ENCODE results near the gene CYP27B1.

Gene CYP27B1

DNA sequence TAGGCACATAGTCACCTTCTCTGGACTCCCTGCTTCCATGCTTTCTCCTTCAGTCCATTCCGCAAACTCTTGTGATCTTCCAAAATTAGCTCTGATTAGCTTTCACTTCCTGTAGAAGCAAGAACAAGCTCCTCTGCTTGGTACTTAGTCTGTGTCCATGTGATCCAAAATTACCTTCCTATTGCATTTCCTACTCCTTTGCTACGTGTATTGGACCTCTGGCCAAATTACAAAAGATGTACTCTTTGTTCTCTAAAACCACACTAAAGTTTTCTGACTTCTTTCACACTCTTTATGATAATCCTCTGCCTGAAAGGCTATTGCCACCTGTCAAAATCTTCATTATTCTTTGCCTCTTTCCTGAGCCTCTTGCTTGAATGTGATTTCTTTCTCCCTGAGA is 14.9 kb upstream of the CYP27B1 start:
- Histone ChIP-seq H3K27ac (ENCODE audit: low read depth, low read length, poor library complexity, severe bottlenecking) (no peak overlapping the region), H3F3A (ENCODE audit: insufficient read depth, low read length) (no peaks in the 10 kb centered on the region), H3K9me3 (ENCODE audit: low read length) (no peaks in the 10 kb centered on the region), H3K4me1 (ENCODE audit: insufficient read depth, low read length, severe bottlenecking) (peaks cover 16% of the 10 kb centered on the region), H3K79me2 (ENCODE audit: insufficient read depth, low read length) (peaks cover 12% of the 10 kb centered on the region), H3K4me2 (ENCODE audit: low read length) (no peak overlapping the region; the same call in 1 of the 2 replicates), H3K9ac (ENCODE audit: low read length) (no peak overlapping the region; the same call in 1 of the 2 replicates), H3K27me3 (ENCODE audit: insufficient read depth, low read length) (no peaks in the 10 kb centered on the region), H4K20me1 (ENCODE audit: insufficient read depth, low read length) (no peaks in the 10 kb centered on the region), H3K9me2 (ENCODE audit: low read depth, low read length) (no peaks in the 10 kb centered on the region), H3K4me3 (ENCODE audit: low read depth, low read length, poor library complexity, severe bottlenecking) (no peak overlapping the region), H2AFZ (ENCODE audit: low read length) (no peak overlapping the region), H3K36me3 (ENCODE audit: insufficient read depth, low read length) (peaks cover 16% of the 10 kb centered on the region)
- TF ChIP-seq, protein P1, sequence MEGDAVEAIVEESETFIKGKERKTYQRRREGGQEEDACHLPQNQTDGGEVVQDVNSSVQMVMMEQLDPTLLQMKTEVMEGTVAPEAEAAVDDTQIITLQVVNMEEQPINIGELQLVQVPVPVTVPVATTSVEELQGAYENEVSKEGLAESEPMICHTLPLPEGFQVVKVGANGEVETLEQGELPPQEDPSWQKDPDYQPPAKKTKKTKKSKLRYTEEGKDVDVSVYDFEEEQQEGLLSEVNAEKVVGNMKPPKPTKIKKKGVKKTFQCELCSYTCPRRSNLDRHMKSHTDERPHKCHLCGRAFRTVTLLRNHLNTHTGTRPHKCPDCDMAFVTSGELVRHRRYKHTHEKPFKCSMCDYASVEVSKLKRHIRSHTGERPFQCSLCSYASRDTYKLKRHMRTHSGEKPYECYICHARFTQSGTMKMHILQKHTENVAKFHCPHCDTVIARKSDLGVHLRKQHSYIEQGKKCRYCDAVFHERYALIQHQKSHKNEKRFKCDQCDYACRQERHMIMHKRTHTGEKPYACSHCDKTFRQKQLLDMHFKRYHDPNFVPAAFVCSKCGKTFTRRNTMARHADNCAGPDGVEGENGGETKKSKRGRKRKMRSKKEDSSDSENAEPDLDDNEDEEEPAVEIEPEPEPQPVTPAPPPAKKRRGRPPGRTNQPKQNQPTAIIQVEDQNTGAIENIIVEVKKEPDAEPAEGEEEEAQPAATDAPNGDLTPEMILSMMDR (IDR thresholded peaks at IDR 0.05; ENCODE audit: low read length), result no peak

DNA sequence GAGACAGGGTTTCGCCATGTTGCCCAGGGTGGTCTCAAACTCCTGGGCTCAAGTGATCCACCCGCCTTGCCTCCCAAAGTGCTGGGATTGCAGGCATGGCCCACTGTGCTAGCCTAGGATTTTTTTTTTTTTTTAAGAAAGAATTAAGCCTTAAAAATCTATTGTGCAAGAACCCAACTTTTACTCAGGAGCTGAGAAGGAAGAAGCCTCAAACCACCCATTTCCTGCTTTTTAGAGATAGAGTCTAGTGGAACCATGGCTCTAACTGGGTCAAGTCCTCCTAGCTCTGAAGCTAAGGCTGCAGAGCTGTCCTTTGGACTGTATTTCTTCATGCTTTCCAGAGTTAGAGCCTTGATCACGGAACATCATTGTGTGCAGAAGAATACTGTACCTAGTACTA is 14.4 kb upstream of the CYP27B1 start:
- no peaks in the 10 kb centered on the region for H3K9me3 ChIP-seq (ENCODE audit: low read length)
- H3K27me3 ChIP-seq (ENCODE audit: insufficient read depth, low read length), result no peaks in the 10 kb centered on the region
- no peak overlapping the region for H3K4me2 ChIP-seq (ENCODE audit: low read length)
- peaks cover 12% of the 10 kb centered on the region for H3K79me2 ChIP-seq (ENCODE audit: insufficient read depth, low read length)
- no peaks in the 10 kb centered on the region for H3F3A ChIP-seq (ENCODE audit: insufficient read depth, low read length)
- H3K9ac ChIP-seq (ENCODE audit: low read length), result no peak overlapping the region
- H3K4me3 ChIP-seq (ENCODE audit: low read depth, low read length, poor library complexity, severe bottlenecking), result no peak overlapping the region
- no peaks in the 10 kb centered on the region for H4K20me1 ChIP-seq (ENCODE audit: insufficient read depth, low read length)
- peaks cover 16% of the 10 kb centered on the region for H3K4me1 ChIP-seq (ENCODE audit: insufficient read depth, low read length, severe bottlenecking)
- H3K36me3 ChIP-seq (ENCODE audit: insufficient read depth, low read length), result peaks cover 11% of the 10 kb centered on the region
- H3K9me2 ChIP-seq (ENCODE audit: low read depth, low read length), result no peaks in the 10 kb centered on the region
- TF ChIP-seq EZH2 (IDR thresholded peaks at IDR 0.05; ENCODE audit: borderline replicate concordance, low read length), result no peak
- TF ChIP-seq, protein P1 (IDR thresholded peaks at IDR 0.05; ENCODE audit: low read length), result no peak
- no peak overlapping the region for H3K27ac ChIP-seq (ENCODE audit: low read depth, low read length, poor library complexity, severe bottlenecking)
- H2AFZ ChIP-seq (ENCODE audit: low read length), result no peak overlapping the region

DNA sequence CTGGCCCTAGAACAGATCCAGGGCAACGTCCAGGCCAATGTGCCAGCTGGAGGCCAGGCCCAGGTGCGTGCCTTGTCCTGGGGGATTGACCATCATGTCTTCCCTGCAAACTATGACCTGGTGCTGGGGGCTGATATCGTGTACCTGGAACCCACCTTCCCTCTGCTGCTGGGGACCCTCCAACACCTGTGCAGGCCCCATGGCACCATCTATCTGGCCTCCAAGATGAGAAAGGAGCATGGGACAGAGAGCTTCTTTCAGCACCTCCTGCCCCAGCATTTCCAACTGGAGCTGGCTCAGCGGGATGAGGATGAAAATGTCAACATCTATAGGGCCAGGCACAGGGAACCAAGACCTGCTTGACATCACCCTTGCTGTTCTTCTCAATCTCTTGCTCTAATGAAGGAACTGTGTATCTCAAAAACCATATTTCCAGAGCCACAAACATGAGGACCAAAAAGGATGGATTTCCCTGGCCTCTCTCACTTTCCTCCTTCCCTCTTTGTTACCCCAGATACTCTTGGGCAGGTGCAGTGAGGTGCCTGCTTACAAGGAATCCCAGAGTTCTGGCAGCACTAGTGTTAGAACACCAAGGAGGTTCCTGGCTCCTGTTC is 13.5 kb upstream of the CYP27B1 start:
- Histone ChIP-seq H3F3A (ENCODE audit: insufficient read depth, low read length) (no peaks in the 10 kb centered on the region), H3K9ac (ENCODE audit: low read length) (no peak overlapping the region), H3K4me1 (ENCODE audit: insufficient read depth, low read length, severe bottlenecking) (peaks cover 16% of the 10 kb centered on the region), H3K27ac (ENCODE audit: low read depth, low read length, poor library complexity, severe bottlenecking) (no peak overlapping the region), H3K9me2 (ENCODE audit: low read depth, low read length) (no peaks in the 10 kb centered on the region), H2AFZ (ENCODE audit: low read length) (no peak overlapping the region), H4K20me1 (ENCODE audit: insufficient read depth, low read length) (no peaks in the 10 kb centered on the region), H3K4me2 (ENCODE audit: low read length) (no peak overlapping the region), H3K36me3 (ENCODE audit: insufficient read depth, low read length) (peaks cover 2% of the 10 kb centered on the region; the same call in 1 of the 2 replicates), H3K4me3 (ENCODE audit: low read depth, low read length, poor library complexity, severe bottlenecking) (no peak overlapping the region), H3K27me3 (ENCODE audit: insufficient read depth, low read length) (no peaks in the 10 kb centered on the region), H3K79me2 (ENCODE audit: insufficient read depth, low read length) (peaks cover 12% of the 10 kb centered on the region), H3K9me3 (ENCODE audit: low read length) (no peaks in the 10 kb centered on the region)
- TF ChIP-seq, protein P1 (IDR thresholded peaks at IDR 0.05; ENCODE audit: low read length), result no peak
- TF ChIP-seq EZH2 (IDR thresholded peaks at IDR 0.05; ENCODE audit: borderline replicate concordance, low read length), result no peak

Data from OCI-LY1 (cell line).